SH-SY5Y (cell line): ENCODE measurements around the gene SNAI1.

Experiments
- GATA2 ChIP-seq: IDR thresholded peaks from 2 replicates; pipeline ENCODE4 v1.6.1; 2011; ENCODE audit warnings: mild to moderate bottlenecking, low read depth, low read length
- GATA3 ChIP-seq: IDR thresholded peaks from 2 replicates; pipeline ENCODE4 v1.6.1; 2011; ENCODE audit warnings: low read depth, mild to moderate bottlenecking, low read length, moderate library complexity

The SNAI1 gene

DNA sequence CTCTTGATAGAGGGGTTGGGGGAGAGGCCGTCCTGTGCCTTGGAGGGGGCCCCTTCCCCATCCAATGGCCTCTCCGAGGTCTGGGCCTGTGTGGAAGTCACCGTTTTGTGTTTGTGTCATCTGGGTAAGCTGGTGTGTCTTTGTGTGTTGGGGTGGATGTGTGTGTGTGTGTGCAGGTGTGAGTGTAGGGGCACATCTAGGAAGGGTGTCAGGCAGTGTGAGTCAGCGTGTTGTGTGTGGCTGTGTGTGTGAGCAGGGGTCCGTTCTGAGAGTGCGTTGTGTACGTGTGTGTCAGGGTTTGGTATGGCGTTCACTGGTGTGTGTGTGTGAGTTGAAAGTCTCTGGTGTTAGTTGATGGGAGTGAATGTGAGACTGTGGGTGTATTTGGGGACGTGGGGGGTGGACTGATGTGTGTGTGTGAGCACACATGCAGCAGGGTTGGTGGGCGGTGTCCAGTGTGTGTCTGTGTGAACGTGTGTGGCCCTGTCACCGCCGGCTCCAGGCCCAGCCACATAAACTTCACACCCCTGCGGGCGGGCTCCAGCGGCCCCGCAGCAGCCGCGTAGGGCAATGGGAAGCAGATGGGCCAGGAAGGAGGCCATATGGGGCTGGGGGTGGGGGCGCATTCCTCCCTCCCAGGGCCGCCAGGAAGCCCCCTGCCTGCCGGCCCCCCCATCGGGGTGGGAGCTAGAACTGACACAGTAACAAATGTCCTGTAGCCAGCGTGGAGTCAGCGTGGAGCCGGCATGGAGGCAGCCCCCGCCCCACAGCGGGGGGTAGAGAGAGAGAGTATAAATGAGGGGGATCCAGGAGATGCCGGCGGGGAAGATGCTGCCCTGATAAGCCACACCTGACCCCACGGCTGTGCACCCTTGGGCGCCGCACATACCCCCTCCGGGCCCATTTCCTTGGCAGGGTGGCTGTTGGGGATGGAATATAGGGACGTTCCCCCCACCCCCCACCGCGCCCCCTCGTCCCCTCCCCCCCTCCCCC, 32.1 kb downstream of the SNAI1 start:
- TF ChIP-seq GATA2 (peak; percentile 73), GATA3 (no peak)

- no peak for TF ChIP-seq GATA3
- no peak for TF ChIP-seq GATA2
Observed at GRCh38 chr20:50015636-50015992, 32.8 kb downstream of the SNAI1 start.

DNA sequence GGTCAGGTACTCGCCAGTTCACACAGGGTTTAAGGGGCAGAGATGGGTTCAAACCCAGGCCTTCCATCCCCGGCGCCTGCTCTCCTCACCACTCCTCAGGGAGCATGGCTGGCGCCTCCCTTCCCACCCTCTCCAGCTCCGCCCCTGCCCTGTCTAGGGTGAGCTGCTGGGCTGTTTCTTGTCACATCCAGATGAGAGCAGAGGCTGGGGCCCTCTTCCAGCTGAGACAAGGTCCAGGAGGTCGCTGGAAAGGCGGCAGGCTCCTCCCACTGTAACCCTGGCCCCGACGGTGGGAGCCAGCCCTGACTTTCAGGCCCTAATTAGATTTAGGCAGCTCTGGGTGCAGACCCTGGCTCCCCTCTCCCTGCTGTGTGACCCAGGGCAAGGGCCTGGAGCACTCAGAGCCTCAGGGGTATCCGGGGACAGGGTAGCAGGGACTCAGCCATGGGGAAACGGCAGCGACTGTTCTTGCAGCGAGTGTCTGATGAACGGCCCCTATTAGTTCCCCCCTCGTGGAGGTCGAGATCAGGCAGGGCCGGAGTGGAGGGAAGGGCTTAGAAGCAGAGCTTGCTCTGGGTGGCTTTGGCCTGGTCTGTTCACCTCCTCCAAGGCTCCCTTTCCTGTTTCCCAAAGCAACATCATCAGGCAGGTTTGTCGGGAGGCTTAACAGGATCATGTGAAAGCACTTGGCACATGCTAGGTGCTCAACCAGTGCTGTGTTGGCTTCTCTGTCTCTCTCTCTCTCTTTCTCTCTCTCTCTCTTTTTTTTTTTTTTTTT, 33.4 kb downstream of the SNAI1 start:
- no peak for TF ChIP-seq GATA3
- no peak for TF ChIP-seq GATA2

DNA sequence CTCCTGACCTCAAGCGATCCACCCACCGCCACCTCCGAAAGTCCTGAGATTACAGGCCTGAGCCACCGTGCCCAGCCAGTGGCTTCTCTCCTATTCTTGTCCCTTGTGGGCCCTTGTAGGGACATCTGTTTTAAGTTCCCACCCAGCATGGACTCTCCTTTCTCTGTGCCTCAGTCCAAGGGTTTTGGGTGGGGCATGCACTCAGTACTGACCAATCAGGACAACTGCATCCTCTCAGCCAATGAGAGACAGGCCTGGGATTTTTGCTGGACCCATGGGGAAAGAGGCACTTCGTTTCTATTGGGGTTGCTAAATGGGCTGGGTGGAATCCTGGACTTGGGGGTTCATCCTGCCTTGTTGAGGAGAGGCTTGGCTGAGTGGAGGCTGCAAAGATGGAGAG, 34.4 kb downstream of the SNAI1 start:
- no peak for TF ChIP-seq GATA2
- no peak for TF ChIP-seq GATA3

DNA sequence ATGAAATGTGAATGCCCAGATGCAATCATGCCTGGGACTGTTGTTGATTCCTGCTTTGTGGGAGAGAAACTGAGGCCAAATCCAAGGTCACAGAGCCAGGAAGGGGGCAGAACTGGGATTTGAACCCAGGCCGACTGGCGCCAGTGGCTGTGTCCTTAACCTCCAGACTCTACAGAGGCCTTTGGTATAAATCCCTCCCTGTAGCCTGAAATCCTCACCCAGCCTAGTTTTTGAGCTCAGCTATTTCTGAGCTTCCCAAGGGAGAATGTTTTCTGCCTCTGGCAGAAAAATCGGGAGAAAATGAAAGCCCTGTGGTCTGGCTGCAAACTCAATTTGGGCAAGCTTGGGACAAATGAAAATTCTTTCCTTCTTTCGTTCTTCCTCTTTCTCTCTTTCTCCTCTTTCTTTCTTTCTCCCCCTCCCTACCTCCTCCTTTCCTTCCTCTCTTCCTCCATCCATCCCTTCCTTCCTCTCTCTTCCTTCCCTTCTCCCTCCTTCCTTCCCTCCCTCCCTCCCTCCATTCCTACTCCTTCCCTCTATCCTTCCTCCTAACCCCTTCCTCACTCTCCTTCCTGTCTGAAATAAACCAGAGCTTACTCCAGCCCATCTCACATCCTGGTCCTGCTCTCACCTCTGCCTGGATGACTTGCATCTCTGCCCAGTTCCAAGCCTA, 34.9 kb downstream of the SNAI1 start:
- no peak for TF ChIP-seq GATA2
- no peak for TF ChIP-seq GATA3

GRCh38 chr20:50019466-50020256, 36.9 kb downstream of the SNAI1 start:
- TF ChIP-seq GATA2 (no peak), GATA3 (no peak)

- no peak for TF ChIP-seq GATA2
- TF ChIP-seq GATA3: no peak
Observed at GRCh38 chr20:50020288-50020687, 37.5 kb downstream of the SNAI1 start.

DNA sequence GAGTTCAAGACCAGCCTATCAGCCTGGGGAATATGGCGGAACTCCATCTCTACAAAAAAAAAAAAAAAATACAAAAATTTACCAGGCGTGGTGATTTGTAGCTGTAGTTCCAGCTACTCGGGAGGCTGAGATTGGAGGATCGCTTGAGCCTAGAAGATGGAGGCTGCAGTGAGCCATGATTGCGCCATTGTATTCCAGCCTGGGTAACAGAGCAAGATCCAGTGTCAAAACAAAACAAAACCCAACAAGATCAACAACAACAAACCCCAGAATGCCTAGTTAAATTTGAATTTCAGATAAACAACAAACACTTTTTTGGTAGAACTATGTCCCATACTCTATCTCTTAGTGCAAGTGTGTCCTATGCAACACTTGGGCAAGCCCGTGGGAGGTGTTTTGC, 39.9 kb downstream of the SNAI1 start:
- TF ChIP-seq GATA3 (no peak), GATA2 (no peak)

- TF ChIP-seq GATA2 (no peak), GATA3 (no peak)
Observed at GRCh38 chr20:50023116-50023805, 40.5 kb downstream of the SNAI1 start.

DNA sequence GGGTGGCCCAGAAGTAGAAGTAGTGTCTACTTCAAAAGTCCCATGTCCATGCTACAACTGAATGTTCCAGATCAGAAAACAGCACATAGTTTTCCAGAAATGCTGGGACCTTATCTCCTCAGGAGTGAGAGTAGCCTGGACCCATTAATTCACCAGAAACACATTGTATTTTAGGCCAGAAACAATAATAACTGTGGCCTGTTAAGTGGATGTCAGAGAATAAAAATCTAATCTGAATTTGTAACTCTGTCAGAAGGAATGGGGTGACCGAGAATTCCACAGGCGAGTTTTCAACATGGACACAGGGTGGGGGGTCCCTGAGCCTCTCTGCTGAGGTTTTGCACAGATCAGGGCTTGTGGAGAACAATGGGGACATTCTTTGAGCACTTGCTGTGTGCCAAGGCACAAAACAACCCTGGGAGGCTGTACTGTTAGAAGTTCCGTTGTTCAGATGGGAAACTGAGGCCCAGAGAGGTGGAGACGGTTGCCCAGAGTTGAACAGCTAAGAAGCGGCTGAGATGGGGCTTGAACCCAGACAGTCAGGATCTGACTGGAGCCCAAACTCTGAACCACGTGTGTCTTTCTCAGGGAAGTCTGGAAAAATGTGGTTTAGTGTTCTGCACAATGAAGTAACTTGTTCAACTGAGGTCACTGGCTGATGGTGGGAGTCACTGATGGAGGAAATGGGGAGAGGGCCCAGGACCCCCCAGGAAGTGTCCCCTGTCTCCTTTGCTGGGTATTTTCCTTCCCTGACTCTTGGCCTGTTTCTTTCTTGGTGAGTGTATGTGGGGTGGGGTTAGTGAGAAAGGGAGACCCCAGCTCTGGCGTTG, 44.2 kb downstream of the SNAI1 start:
- TF ChIP-seq GATA2: no peak
- TF ChIP-seq GATA3: no peak

DNA sequence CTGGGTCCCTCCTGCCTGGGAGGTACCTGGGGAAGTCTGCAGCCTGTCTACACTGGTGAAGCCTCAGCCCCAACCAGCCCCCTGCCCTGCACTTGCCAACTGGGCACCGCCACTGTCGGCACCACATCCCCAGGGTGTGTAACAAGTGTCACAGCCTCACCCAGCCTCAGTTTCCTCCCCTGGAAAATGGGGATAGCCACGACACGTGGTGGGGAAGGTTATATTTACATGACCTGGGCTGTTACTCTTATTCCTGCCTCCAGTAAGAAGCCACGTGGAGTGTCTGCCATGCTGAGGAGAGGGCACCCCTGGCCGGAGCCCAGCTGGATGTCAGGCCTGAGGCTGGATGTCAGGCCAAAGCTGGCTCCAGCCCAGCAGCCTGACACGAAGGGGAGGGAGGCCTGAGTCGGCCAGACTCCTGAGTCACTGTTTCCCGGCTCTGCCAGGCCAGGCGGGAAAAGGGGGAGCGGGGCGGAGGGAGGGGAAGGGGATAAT, 44.9 kb downstream of the SNAI1 start:
- TF ChIP-seq GATA3 (no peak), GATA2 (no peak)

DNA sequence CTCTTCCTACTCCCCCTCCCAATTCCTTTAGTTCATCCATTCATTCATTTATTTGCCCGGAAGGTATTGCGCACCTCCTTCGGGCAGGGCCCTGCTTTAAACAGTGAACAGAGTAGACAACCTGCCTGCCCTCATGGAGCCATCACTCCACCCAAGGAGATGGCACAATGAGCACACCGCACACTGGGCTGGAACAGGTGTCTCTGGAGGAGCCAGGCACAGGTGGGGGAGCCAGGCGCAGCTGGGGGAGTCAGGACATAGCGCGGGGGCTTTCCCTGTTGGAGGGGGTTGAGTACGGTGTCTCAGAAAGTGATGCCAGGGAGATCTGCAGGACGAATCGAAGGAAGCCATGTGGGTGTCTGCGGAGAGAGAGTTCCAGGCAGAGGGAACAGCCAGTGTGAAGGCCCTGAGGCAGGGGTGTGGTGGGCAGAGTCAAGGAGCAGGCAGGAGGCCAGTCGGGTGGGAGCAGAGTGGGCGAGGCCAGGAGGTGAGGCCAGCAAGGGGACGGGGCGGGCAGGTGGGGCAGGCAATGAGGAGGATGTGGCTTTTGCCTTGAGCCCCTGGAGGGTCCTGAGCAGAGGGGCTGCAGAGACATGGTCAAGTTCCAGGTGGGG, 46.4 kb downstream of the SNAI1 start:
- TF ChIP-seq GATA3 (no peak), GATA2 (no peak)
